GM12873 (cell line): ENCODE data around the gene HNF1B.

Experiments
- CTCF ChIP-seq: IDR thresholded peaks from 2 replicates; pipeline ENCODE4 v1.5.1; 2012; ENCODE audit warnings: low read depth, mild to moderate bottlenecking, moderate library complexity, low read length, control low read depth; ENCODE audit not compliant: insufficient read depth; ENCODE audit errors: missing control alignments

HNF1B gene

GRCh38 chr17:37769050-37769449 lies 24.2 kb upstream of the HNF1B start:
- TF ChIP-seq CTCF, result no peak

- TF ChIP-seq CTCF, result no peak
Measured at GRCh38 chr17:37768438-37768837, 23.6 kb upstream of the HNF1B start.

GRCh38 chr17:37766971-37767370 lies 22.1 kb upstream of the HNF1B start:
- TF ChIP-seq CTCF, result no peak

GRCh38 chr17:37764383-37764782 lies 19.5 kb upstream of the HNF1B start:
- TF ChIP-seq CTCF, result no peak

- no peak for TF ChIP-seq CTCF
Measured at GRCh38 chr17:37762666-37763065, 17.8 kb upstream of the HNF1B start.

GRCh38 chr17:37761961-37762360 lies 17.1 kb upstream of the HNF1B start:
- no peak for TF ChIP-seq CTCF

- no peak for TF ChIP-seq CTCF
Measured at GRCh38 chr17:37761059-37761458, 16.2 kb upstream of the HNF1B start.

- TF ChIP-seq CTCF, result no peak
Measured at GRCh38 chr17:37759014-37759637, 14.3 kb upstream of the HNF1B start.
